GM12801 (cell line): ENCODE measurements around the gene SHOC1.

Source experiments
- TF ChIP-seq, protein P1 (sequence below): IDR thresholded peaks from one replicate; pipeline ENCODE4 v1.5.1; 2011; ENCODE audit warnings: control low read depth; ENCODE audit not compliant: insufficient read length; ENCODE audit errors: extremely low read depth

The SHOC1 gene

DNA sequence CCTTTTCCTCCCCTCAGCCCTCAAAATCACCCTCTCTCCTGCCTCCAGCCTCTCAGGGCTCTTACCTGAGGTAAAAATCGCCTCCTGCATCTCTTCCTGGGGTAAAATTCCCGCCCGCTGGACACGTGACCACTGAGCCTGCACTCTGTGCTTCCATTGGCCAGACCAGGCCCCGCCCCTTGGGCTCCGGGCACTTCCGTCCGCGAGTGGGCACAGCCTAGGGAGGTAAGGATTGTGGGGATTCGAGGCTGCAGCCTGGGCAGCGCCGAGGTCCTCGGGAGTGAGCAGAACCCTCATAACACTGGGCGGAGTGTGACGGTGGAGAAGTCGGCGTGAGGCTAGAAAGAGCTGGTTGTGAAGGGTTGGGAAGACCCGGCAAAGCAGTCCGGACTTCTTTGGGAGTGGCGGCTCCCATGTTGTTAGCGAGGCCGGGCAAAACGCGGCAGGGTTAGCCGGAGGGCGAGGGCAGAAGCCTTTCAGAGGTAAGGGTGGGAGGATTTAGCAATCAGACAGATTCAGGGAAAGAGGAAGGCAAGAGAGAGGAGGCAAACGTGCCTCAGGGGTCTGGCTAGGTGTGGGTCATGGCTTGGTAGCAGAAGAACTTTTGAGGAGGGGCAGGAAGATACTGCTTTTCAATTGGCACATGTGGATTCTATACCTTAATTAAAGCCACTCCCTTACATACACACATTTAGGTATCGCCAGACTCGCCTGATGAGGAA is at the start of gene SHOC1:
Gene SHOC1 (minus strand): TSS at position 103 of the 722 bp plus-strand sequence. CDS start 3,519 bp downstream, outside the sequence.
- TF ChIP-seq, protein P1, sequence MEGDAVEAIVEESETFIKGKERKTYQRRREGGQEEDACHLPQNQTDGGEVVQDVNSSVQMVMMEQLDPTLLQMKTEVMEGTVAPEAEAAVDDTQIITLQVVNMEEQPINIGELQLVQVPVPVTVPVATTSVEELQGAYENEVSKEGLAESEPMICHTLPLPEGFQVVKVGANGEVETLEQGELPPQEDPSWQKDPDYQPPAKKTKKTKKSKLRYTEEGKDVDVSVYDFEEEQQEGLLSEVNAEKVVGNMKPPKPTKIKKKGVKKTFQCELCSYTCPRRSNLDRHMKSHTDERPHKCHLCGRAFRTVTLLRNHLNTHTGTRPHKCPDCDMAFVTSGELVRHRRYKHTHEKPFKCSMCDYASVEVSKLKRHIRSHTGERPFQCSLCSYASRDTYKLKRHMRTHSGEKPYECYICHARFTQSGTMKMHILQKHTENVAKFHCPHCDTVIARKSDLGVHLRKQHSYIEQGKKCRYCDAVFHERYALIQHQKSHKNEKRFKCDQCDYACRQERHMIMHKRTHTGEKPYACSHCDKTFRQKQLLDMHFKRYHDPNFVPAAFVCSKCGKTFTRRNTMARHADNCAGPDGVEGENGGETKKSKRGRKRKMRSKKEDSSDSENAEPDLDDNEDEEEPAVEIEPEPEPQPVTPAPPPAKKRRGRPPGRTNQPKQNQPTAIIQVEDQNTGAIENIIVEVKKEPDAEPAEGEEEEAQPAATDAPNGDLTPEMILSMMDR = no peak

DNA sequence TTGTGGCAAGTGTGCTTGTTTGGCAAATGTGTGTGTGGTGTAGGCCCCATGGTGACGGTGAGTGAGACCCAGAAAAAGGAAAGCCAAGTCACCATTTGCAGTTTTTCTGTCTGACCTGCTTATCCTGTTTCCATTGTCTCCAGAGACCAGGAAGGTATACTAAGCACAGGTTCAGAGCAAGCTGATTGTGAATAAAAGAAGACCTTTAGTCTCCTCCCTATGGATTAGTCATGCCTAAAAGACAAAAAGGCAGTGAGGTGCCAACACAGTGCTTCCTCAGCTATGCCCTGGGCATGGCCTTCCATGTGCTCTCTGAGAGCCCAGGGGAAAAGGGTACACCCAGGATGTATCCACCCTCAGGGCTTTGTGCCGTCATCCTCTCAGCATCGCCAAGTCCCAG is 49.2 kb upstream of the SHOC1 start:
- TF ChIP-seq, protein P1 = no peak

DNA sequence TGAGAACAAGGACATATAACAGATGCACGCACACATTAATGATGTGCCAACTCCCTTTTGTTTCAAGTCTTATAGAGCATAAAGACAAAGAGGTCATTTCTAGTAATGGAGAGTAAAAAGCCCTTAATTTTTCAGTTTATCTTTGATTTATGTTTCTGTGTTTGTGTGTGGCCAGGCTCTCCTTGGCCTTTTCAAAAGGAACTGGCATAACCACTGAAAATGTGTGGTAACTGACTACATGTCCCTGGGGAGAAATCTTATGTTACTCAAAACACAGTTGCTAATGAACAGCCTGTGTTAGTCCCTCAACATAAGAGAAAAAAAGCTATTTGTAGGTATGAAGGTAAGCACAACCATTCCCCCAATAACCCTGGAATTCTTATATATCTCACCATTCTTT is 47.6 kb upstream of the SHOC1 start:
- TF ChIP-seq, protein P1 = no peak

DNA sequence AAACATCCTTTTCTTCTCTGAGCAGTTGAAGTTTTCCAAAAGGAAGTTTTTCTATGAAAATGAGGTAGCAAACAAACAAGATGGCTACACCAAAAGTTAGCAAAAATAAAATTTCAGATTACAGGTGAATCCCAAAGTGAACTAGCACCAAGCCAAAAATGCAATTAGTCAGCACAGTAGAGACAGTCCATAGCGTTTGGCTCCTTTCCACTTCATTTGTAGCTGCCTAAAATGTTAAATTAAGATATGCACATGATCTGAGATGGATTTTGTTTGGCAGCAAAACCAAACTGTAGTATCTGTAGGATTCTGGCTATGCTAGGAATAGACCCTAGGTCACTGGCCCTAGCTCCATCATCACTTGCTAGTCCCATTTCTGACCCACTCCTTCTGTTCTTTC is 45.7 kb upstream of the SHOC1 start:
- TF ChIP-seq, protein P1 = no peak

DNA sequence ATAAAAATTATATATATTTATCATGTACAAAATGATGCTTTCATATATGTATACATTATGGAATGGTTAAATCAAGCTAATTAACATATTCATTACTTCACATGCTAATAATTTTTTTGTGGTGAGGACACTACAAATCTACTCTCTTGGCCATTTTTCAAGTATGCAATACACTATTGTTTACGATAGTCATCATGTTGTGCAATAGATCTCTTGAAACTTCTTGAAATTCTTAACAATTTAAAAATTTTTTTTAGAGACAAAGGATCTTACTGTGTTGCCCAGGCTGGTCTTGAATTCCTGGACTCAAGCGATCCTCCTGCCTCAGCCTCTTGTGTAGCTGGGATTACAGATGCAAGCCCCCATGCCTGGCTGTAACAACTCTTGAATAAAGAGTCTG is 45.2 kb upstream of the SHOC1 start:
- TF ChIP-seq, protein P1 = no peak

DNA sequence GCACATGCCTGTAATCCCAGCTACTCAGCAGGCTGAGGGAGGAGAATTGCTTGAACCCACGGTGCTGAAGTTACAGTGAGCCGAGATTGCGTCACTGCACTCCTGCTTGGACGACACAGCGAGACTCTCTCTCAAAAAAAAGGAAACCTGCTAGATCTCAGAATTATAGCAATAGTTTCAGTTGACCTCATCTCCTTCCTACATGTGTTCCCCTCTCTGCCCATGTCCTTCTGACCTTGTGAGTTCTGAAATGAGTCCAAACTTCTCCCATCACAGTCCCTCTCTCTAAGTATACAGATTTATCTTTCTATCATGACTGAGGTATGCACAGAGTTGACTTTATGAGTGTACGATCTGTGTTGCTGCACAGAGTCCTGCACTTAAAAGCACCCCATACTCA is 44.6 kb upstream of the SHOC1 start:
- TF ChIP-seq, protein P1 = no peak

DNA sequence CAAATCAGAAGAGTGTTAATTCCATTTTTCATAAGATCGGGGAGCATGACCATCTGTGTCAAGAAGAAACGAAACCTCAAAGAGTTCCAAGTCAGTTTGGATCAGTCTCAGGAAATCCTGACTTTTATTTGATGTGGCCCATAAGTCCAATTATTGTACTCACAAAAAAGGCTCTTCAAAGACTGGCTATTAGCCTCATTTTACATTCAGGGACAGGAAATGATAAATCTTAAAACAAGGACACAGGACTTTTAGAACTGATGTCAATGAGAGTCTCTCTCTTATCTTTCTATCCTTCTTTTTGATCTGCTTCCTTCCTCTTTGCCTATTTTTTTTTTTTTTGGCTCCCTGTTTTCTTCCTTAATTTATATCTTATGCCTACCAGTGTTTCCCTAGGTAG is 43.7 kb upstream of the SHOC1 start:
- TF ChIP-seq, protein P1 = no peak
